Hepatocyte (in vitro differentiated cells): Measurements from ENCODE around the gene BLVRB.

Experiments
- EZH2 ChIP-seq: fragments of 200-600 bp; sonication (generic); IDR thresholded peaks from 2 replicates; pipeline ENCODE4 v1.6.1; 2016; ENCODE audit warnings: antibody characterized with exemption, mild to moderate bottlenecking, borderline replicate concordance
- EZH2phosphoT487 ChIP-seq: fragments of 200-600 bp; sonication (generic); IDR thresholded peaks from one replicate; pipeline ENCODE4 v1.6.1; 2018; ENCODE audit warnings: antibody characterized with exemption, mild to moderate bottlenecking, low read depth, moderate library complexity; ENCODE audit not compliant: unreplicated experiment, severe bottlenecking
- TF ChIP-seq, protein P1 (sequence below): fragments of 200-600 bp; sonication (generic); IDR thresholded peaks from 2 replicates; pipeline ENCODE4 v1.5.1; 2016; ENCODE audit warnings: antibody characterized with exemption, mild to moderate bottlenecking; ENCODE audit not compliant: poor library complexity

DNA sequence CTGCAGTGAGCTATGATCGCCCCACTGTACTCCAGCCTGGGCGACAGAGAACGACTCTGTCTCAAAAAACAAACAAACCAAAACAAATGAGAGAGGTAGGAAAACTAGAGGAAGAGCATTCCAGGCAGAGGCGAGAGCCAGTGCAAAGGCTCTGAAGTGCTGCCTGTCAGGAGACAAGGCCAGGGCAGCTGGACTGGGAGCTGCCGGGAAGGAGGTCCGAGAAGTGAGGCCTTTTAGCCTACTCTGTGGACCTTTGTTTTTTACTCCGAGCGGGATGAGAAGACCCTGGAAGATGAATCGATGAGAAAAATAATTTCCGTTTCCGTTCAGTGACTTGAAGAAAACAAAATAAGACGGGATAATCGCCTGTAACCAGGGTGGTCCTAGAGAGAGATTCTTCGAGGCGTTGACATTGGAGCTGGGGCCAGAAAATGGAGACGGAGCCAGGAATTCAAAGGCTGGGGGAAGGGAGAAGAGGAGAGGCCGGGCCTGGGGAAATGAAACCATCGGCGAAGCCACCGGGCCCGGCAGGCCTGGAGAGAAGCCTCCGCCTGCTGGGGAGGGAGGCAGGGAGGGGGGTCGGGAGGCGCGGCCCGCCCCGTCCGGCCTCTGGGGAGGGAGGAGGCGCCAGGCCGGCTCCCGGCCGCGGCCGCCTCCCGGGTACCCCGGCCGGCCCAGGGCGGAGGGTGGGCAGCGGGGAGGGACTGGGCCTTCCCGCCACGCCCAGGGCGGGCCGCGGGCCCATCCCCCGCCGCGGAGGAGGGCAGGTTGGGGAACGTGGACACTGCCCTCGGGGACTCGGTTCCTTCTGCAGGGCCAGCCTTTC, 31.9 kb downstream of the BLVRB start:
- TF ChIP-seq EZH2 (no peak), EZH2phosphoT487 (no peak)
- TF ChIP-seq, protein P1, sequence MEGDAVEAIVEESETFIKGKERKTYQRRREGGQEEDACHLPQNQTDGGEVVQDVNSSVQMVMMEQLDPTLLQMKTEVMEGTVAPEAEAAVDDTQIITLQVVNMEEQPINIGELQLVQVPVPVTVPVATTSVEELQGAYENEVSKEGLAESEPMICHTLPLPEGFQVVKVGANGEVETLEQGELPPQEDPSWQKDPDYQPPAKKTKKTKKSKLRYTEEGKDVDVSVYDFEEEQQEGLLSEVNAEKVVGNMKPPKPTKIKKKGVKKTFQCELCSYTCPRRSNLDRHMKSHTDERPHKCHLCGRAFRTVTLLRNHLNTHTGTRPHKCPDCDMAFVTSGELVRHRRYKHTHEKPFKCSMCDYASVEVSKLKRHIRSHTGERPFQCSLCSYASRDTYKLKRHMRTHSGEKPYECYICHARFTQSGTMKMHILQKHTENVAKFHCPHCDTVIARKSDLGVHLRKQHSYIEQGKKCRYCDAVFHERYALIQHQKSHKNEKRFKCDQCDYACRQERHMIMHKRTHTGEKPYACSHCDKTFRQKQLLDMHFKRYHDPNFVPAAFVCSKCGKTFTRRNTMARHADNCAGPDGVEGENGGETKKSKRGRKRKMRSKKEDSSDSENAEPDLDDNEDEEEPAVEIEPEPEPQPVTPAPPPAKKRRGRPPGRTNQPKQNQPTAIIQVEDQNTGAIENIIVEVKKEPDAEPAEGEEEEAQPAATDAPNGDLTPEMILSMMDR: no peak
